ENCODE measurements around the gene IFT25. TPM values are rescaled to one million over a fixed set of nuclear protein-coding genes. Genes with fewer than 3 reads are reported as not detected.

The IFT25 gene
- total and polyA plus RNA-seq, 2 experiments from 2014 or later, result 28.2 to 109 TPM

- no peak for TF ChIP-seq ETS1 (IDR thresholded peaks at IDR 0.05)
- no peak for TF ChIP-seq REST (IDR thresholded peaks at IDR 0.05; ENCODE audit: unreplicated experiment)
- no peak for TF ChIP-seq EZH2phosphoT487 (IDR thresholded peaks at IDR 0.05; ENCODE audit: unreplicated experiment)
- TF ChIP-seq POLR2AphosphoS5 (IDR thresholded peaks at IDR 0.05; ENCODE audit: low read depth), result no peak
- TF ChIP-seq JUNB (IDR thresholded peaks at IDR 0.05; ENCODE audit: unreplicated experiment), result no peak
These were observed 2.4 kb downstream of the IFT25 start (continued) for GRCh38 chr1:53943090-53943489.

GRCh38 chr1:53942127-53942957, 3.2 kb downstream of the IFT25 start:
- Histone ChIP-seq H3F3A (replicated peaks; ENCODE audit: low read depth) (no peaks in the 10 kb centered on the region), H3K36me3 (ENCODE audit: insufficient read depth) (no peaks in the 10 kb centered on the region), H4K20me1 (replicated peaks; ENCODE audit: insufficient read depth) (0 out of 2 replicates have a peak, but pooled peaks cover 1% of the 10 kb centered on the region), H3K27ac (ENCODE audit: low read depth) (no peak overlapping the region), H3K4me2 (no peak overlapping the region), H3K9me2 (ENCODE audit: insufficient read depth) (no peaks in the 10 kb centered on the region), H3K79me2 (replicated peaks; ENCODE audit: insufficient read depth) (peaks cover 25% of the 10 kb centered on the region), H2AFZ (no peak overlapping the region), H3K27me3 (ENCODE audit: insufficient read depth) (no peaks in the 10 kb centered on the region), H3K4me3 (no peak overlapping the region), H3K4me1 (ENCODE audit: insufficient read depth) (peaks cover 20% of the 10 kb centered on the region)
- Mint-ChIP-seq H3K36me3 (ENCODE audit: low read depth) (no peaks in the 10 kb centered on the region; the same call in 2 of the 3 replicates), H3K4me3 (no peak overlapping the region), H3K27ac (no peak overlapping the region), H3K4me1 (peaks cover 24% of the 10 kb centered on the region), H3K9me3 (no peaks in the 10 kb centered on the region; the same call in 2 of the 3 replicates), H3K27me3 (ENCODE audit: insufficient read depth, low read depth, poor library complexity) (peaks cover 3% of the 10 kb centered on the region)
- DNase-seq (ENCODE audit: low spot score), result no peak
- ATAC-seq, result no peak
- TF ChIP-seq JUNB (IDR thresholded peaks at IDR 0.05; ENCODE audit: unreplicated experiment) (no peak), CREB1 (CRISPR knock-in tag; IDR thresholded peaks at IDR 0.05; ENCODE audit: low read depth) (no peak), CTCF (conservative IDR thresholded peaks at IDR 0.05; ENCODE audit: low read depth in 2 of 2) (no peak), REST (IDR thresholded peaks at IDR 0.05; ENCODE audit: unreplicated experiment) (no peak), STAT1 (IDR thresholded peaks at IDR 0.05; ENCODE audit: unreplicated experiment) (no peak), NANOG (IDR thresholded peaks at IDR 0.05; ENCODE audit: borderline replicate concordance) (no peak), ZNF331 (CRISPR knock-in tag; IDR thresholded peaks at IDR 0.05; ENCODE audit: low read depth) (no peak)

All from GM23338 (cell line).